Ovary (tissue), 3 donors: Measurements from ENCODE around the gene DEFB132.

ENCODE experiments used
- CTCF ChIP-seq, 3 donors: fragments of 450-650 bp in 2 of 3; fragments of 200-600 bp in 1 of 3; IDR thresholded peaks; one replicate each; pipeline versions ENCODE4 v1.5.1 to v1.8.0; 2016 to 2022; ENCODE audit warnings: antibody characterized with exemption in 3 of 3, mild to moderate bottlenecking in 1 of 3
- POLR2A ChIP-seq: fragments of 450-650 bp; IDR thresholded peaks from one replicate; pipeline ENCODE4 v1.6.1; 2017; ENCODE audit warnings: antibody characterized with exemption, mild to moderate bottlenecking, moderate library complexity
- donor health status: DM: no; HTN: no; CAD: no.

GRCh38 chr20:289693-290083 lies 32.2 kb downstream of the DEFB132 start:
- TF ChIP-seq POLR2A, result no peak
- TF ChIP-seq CTCF (IDR thresholded peaks at IDR 0.05), result no peak
